ENCODE measurements around the gene SDCCAG8.

SDCCAG8 gene

DNA sequence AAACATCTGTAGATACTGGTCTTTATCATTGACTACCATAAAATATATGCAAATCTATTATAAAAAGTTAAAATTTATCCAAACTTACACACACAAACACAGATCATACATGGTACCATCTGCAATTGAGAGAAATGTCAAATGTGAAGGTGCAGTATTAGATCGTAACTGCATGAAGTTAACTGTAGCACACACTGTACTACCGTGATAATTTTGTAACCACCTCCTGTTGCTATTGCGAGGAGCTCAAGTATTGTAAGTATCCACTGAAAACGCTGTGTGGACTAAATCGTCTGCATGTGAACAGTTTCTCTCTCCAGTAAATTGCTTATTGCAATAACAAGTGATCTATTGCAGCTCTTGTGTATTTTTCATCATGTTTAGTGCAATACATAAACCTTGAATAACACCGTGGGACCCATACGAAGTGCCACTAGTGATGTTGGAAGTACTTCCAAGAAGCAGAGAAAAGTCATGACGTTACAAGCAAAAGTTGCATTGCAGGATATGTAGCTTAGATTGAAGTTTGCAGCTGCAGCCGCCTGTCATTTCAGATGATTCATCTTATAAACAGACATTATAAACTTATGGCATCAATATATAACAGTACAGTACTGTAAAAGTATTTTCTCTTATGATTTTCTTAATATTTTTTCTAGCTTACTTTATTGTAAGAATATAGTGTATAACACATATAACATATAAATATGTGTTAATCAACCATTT is 172.9 kb downstream of the SDCCAG8 start:
- no peak for DNase-seq

DNA sequence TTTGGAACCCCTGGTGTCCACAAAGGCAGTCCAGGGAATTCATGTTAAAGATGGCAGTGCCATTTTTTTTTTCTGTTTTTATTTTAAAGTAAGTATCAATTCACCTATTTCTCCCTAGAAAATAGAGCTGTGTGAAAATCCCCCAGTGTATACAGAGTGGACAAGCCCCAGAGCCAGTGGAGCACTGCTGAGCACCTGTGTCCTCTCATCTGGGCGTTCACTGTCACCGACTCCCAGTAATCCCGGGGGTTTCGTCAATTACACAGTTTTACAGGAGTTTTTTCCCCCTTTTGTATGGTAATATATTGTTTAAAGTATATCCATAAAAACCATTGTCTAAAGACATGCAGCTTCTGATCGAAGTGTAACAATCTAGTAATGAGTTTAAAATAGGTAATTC is 175.8 kb downstream of the SDCCAG8 start:
- DNase-seq = no peak

DNA sequence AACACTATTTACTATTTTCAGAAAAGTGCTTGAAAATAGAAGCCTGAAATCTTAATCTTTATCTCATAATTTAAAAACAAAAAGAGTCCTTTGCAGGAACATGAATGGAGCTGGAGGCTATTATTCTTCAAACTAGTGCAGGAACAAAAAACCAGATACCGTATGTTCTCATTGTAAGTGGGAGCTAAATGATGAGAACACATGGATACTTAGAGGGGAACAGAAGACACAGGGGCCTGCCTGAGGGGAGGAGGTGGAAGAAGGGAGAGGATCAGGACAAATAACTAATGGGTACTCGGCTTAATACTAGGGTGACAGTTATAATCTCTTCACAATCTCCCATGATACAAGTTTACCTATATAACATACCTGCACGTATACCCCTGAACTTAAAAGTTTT is 176.3 kb downstream of the SDCCAG8 start:
- DNase-seq = no peak

DNA sequence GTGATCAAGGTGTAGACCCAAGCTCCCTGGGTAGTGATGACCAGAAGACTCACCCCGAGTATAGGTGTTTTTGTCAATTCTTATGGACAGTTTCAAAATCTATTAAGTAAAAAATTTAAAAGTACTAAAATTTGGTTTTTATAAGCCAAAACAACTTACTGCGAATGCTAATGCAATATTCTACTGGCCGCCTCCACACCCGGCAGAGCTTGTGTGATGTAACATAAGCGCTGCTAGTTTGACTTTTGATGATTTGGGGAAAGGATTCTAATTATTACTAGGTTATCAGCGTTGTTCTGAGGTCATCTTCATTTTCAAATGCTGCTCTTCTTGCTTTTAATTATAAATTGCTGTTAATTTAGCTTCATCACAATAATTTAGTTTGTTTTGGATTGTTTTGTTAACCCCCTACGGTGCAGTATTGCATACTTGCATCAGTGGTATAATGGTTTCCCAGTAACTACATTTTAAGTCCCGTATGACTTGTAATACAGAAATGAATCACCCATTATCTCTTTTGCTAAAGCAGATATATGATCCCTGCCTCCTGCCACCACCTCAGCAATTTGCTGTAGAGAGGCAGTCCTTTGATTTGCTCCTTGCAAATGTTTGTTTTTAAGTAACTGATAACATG is 178.0 kb downstream of the SDCCAG8 start:
- no peak for DNase-seq

DNA sequence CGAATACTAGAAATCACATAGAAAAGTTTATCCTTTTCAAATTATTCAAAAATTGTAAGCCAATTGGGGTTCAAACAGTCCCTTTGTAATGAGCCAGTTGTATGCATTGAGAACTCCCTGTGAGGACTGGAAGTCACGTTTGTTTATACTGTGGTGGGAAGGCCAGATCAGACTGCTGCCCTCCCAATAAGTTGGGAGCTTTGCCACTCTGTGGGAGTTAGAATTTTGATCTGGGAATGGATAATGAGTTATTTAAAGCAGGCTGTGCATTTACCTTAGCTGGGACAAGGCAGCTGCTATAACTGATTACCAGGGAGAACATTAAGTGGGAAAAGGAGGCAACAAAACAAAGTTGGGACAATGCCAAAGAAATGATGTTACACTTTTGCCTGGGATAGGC is 178.8 kb downstream of the SDCCAG8 start:
- DNase-seq = no peak

DNA sequence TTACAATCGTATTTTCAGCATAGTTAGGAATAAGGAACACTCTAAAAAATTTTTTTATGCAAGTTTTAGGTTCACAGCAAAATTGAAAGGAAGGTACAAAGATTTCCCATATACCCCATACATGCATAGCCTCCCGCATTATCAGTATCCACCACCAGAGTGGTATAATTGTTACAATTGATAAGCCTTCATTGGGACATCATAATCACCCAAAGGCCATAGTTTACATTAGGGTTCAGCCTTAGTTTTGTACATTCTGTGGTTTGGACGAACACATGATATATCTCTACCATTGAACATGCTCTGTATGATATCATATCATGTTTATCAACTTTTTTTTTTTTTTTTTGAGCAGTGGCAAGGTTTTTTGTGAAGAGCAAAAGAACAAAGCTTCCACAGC is 180.0 kb downstream of the SDCCAG8 start:
- no peak for DNase-seq

DNA sequence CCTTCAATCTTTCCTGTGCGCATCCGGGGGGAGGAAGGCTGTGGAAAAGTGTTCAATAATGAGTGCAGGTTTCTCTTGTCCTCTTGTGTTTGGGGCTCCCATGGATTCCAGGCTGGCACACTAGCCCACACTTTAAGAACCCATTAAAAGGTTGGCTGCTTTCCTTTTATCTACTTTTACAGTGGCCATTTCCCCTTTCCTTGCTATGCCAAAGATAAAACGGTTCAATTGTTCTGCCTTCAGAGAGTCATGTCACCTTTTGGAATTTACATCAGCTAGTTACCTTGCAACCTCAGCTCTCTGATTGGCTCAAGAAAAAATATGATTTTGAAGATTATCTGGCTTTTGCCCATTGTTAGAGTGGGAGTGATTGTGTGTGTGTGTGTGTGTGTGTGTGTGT is 182.3 kb downstream of the SDCCAG8 start:
- no peak for DNase-seq

DNA sequence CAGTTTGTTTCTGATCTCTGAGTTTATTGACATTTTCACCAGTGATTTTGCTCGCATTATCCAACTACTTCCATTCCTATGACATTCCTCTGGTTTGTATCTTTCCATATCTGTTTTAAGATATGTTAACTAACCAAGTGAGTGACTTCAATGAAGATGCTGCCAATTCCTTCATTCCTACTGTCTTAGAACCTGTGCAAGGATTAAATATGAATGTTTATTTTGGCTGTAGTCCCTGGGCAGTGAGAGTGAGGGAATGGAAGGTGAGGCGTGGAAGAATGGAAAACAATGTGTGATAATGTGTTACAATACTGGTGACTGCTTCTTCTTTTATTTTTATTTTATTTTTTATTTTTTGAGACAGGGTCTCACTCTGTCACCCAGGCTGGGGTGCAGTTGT is 183.0 kb downstream of the SDCCAG8 start:
- no peak for DNase-seq

DNA sequence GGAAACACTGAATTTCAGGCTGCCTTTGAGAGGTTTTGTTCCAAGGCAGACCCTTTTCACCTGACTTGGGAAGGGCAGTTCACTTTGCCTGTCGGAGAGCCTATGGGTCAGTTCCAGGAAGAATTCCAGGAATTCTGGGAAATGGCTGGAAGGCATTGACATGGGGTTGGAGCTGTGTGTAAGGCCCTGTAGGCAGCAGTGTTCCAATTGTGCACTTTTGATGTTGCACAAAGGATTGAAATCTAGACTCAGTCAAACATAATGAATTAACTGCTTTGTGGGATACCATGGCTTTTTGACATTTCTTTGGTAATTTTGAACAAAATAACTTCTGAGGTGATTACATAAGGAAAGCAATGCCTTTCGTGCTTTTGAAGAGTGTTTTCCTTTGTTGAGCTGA is 184.6 kb downstream of the SDCCAG8 start:
- DNase-seq = no peak

DNA sequence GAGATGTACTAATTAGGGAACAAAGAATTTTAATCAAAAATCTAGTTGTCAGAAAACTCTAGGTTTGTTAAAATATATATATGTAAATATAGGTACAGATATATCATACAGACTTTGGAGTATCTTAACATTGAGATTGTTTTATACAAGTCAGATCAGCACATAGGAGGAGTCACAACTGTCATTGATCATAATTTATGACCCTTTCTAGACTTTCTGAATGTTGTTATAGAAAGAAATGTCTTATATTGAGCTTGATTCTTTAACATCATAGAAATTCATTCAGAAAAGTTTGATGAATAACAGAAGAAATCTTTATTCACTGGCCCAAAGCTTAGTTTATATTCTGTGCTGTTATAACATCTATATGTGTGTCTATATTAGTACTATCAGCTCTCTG is 185.8 kb downstream of the SDCCAG8 start:
- no peak for DNase-seq

DNA sequence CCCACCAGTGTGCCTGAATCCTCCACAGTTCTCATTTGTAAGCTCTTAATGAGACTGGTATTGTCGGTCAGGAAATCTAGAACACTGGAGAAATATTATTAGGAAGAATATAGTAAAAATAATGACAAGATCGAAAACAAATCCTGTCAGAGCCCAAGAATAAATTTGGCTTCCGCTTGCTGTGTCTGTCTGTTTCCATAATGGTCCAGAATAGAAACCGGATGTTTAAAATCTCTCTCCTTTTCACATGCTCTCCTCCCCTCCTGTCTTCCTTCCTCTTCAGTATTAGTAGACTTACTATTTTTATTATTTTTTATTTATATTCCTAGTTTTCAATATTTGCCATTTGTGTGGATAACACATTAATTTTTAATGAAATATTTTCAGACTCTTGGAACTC is 187.7 kb downstream of the SDCCAG8 start:
- DNase-seq = no peak

DNA sequence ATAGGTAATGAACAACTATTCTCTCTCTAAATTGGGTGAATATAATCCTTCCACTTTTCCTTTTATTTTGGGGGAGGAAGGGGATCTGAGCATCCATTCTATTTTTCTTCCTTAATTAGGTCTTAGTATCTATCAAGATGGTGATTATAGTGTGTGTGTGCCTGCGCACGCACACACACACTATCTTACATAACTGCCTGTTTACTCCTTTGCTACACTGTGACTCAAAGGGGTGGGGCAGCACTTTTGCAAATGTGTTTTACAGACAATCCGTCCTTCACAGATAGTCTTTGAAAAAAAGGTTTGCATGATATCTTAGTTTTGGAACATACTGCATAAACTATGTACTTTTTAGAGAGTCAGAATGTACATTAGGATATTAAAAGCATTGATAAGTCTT is 191.5 kb downstream of the SDCCAG8 start:
- DNase-seq = no peak

DNA sequence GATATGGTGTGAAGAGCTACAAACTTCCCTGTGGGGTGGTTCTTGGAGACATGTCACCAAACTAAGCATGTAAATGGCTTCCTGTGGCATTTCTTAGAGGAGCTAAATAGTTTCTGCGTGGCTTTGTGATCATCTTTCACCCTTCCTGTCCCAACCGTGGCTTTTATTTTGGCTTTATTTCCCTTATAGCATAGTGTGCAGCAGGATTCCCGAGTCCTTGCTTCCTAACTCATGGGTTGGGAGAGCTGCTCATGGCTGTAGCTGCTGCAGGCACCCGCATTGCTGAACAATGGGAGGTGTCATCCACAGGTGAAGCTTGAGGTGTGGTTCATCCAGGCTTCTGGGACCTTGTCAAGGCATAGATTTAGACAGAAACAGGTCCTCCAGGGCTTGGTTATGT is 192.0 kb downstream of the SDCCAG8 start:
- DNase-seq = peak; percentile 11

DNA sequence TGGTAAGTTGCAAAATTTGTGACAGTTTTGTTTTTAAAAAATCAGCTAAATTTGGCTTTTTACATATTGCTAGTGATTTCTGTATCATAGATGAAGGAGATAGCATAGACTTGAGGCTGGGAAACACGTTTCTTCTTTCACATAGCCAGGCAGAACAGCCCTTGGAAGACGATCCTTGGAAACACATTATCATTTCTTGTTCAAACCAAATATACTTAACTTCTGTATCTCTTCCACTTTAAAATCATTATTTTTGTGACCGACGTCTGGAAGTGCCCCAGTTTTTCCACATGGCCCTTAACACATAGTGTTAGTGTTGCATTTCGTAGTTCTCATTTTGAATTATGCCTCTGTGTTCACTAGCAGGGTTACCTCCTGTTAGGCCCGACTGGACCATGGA is 193.5 kb downstream of the SDCCAG8 start:
- DNase-seq = no peak

DNA sequence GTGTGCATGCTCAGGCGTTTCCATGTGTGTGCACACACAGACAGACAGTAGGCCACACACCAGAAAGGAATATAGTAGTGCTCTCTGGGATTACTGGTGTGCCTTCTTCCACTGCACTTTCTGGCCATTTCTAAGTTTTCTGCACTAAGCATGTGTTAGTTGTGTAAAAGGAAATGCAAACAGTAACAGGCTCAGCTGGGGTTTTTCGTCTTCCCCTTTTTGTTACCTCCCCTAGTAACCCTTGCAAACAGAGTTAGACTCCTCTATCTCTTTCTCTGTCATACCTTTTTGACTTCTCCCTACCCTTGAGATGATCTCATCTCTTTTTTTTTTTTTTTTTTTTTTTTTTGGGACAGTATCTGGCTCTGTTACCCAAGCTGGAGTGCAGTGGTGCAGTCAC is 196.3 kb downstream of the SDCCAG8 start:
- no peak for DNase-seq

DNA sequence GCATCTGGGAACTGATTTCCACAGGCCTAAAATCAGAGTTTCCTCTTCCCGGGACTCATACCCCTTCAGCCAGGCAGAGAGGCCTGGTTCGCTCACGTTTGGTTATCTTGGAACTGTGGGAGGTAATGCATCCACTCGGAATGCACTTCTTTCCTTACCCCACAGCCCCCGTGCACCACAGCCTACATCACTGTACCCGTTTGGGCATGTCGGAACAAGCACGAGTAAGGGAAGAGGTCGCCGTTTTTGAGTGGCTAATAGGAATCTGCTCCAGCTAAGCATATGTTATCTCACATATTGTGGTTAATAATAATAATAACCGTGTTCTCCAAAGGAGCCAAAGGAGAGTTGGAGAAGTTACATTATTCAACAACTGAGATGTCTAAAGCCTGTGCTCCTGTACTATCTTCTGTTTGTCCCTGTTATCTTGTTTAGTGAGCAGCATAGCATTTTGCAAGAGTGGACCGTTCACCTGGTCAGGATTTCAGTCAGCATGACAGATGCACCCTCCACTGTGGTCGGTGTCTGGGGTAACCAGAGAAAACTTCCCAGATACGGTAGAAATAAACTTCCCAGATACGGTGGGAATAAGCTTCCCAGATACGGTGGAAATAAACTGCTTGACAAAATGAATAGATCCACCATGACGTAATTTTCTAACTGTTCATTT is 198.6 kb downstream of the SDCCAG8 start:
- no peak for DNase-seq

DNA sequence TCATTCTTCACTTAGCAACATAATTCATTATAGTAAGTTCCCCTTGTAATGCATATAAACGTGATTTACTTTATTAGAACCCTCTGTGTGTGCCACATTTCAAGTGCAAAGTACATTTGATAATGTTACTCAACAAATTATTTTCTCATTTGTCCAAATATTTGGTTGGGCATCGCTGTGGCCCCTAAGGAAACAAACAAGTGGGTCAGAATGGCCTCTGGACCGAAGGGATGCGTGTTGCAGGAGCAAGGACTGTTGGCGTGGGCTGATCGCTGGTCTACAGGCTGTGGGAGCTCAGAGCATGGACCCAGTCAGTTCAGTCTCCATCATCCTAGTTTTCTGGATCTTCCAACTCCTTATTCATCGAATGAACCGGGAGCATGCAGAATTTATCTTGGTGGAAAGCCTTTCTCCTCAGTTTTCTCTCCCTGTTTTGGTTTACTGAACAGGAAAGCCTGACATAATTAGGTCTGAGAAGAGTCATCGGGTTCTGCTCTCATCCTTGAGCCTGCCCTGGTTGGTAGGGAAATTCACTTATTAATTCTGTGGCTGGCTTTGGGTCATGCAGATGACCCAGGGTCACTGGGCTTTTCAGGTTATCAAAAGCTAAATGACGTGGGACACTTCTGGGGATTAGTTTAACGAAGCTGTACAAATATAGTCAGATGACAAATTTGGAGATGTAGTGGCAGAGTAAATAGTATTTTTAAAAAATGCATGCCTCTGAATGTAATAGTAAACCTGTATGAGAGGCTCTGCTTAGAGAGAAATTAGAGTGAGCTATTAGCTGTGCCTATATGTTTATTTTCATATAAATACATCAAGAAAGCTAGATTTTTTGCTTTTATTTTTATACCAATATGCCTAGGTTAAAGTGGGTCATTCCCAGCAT is 200.2 kb downstream of the SDCCAG8 start:
- DNase-seq = no peak

DNA sequence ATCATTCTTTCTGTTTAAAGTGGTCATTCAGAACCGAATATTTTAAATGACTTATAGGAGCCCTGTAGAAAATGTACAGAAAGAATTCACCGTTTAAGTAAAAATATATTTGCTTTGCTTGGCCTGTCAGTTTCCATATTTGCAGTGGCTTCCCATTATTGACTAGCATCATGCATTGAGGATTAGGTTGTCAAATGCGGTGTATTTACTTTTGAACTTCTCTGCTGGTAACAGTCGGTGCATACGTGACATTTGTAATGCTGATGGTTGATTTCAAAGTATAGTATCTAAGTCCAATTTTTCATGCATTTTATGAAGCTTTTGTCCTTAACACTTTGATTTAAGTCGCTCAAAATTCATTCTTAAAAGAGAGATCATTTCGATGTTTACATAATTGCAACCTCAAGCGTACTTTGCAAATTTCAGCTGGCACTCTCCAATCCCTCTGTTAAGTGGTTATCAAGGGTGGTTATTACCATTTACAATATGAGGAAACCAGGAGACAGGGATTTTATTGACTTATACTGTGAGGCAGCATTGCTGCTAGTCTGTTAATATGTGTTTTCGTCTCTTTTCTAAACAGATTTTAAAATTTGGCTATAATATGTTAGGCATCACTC is 201.6 kb downstream of the SDCCAG8 start:
- DNase-seq = no peak

DNA sequence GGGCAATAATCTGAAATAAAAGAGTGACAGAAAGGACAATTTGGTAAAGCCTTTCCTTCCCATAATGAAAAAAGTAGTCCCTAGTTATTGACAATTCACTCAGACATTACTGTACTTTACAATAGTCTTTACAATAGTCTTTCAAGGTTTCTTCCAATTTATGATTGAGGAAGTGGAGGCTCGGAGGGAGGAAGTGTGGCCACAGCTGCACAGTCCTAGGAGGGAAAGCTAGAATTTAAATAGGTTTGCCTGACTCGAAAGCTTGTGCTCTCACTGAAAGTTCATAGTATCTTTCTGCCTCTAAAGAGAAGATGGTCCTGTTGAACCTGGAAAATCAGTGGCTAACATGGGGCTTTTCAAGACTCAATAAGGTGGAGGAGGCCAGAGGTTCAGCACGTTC is 203.2 kb downstream of the SDCCAG8 start:
- DNase-seq = peak; percentile 59

DNA sequence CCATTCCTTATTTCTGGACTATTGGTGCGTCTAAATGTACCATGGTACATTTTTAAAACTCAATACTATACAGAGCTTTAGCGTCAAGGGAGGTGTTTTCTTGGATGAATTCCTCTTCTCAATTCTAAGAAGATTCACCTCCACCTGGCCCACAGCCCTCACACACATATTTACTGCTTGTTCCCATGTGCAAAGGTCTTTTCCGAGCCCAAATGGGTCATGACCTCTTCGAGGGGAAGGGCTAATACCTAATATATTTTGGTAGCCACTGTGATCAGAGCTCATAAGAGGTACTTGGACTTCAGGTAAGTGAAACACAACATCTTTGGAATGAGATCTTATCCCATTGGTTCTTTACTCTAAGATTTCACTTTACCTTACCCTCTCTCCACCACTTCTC is 205.9 kb downstream of the SDCCAG8 start:
- no peak for DNase-seq

DNA sequence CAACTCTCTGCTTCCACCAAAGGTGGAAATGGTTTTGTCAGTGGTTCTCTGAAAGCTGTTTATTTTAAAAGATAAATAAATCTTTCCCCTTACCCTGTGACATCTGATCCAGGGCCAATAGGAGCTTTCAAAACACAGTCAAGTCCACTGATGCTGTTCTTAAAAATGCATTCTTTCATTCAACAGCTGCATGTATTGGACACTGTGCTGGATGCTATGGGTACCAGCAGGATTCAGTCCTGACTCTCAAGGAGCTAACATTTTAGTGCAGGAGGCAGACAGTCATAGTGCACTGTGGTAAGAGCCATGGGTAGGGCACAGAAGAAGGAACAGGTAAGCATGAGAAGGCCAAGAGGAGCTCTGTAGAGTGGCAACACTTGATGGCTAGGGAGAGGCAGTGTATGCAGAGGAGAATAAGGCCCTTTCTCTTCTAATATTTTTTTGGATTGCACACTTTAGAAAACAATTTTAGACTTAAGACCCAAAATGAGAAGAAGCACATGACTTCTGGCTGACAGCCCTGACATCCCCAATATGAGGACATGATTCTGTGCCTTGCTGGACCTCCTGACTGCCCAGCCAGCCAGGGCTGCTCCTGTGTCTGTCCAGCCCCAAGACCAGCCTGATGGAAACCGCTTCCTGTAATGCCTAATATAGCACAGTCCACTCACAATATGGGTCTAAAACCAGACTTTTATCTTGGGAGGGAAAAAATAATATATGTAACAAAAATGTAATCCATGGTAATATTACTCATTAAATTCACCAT is 207.3 kb downstream of the SDCCAG8 start:
- DNase-seq = no peak

DNA sequence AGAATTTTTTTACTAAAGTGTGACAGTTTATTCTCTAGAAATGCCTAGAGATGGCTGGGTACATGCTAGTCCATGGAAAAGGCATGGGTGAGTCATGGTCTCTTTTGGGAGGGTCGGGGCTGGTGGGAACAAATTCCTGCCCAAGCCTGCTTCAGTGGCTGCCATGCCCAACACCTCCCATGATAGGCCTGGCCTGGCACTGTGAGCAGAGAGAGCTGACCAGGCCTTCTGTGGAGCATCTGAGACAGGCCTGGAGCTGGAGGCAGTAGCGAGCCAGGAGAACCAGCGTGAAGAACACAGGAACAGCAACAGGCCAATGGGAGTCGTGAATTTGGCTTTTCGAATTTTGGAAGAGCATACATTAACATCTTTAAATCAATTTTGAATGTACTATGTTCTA is 209.2 kb downstream of the SDCCAG8 start:
- DNase-seq = no peak
